Activated naive CD4-positive, alpha-beta T cell treated with anti-CD3 and anti-CD28 coated beads, Interleukin-2, amount 50 U/mL, for 24 hours (primary cell): ENCODE results near the gene FBXO8.

Experiments used
- H3K27ac Mint-ChIP-seq: one replicate; pipeline ENCODE4 v1.8.0; 2021; ENCODE audit warnings: mild to moderate bottlenecking, mixed read lengths
- H3K27me3 Mint-ChIP-seq: one replicate; pipeline ENCODE4 v1.8.0; 2021; ENCODE audit warnings: mixed read lengths
- H3K36me3 Mint-ChIP-seq: one replicate; pipeline ENCODE4 v1.8.0; 2021; ENCODE audit warnings: mixed read lengths
- H3K4me1 Mint-ChIP-seq: one replicate; pipeline ENCODE4 v1.8.0; 2021; ENCODE audit warnings: mixed read lengths
- H3K4me3 Mint-ChIP-seq: one replicate; pipeline ENCODE4 v1.8.0; 2021; ENCODE audit warnings: mild to moderate bottlenecking, mixed read lengths
- H3K9me3 Mint-ChIP-seq: one replicate; pipeline ENCODE4 v1.8.0; 2021; ENCODE audit warnings: mixed read lengths

The FBXO8 gene, protein sequence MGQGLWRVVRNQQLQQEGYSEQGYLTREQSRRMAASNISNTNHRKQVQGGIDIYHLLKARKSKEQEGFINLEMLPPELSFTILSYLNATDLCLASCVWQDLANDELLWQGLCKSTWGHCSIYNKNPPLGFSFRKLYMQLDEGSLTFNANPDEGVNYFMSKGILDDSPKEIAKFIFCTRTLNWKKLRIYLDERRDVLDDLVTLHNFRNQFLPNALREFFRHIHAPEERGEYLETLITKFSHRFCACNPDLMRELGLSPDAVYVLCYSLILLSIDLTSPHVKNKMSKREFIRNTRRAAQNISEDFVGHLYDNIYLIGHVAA

DNA sequence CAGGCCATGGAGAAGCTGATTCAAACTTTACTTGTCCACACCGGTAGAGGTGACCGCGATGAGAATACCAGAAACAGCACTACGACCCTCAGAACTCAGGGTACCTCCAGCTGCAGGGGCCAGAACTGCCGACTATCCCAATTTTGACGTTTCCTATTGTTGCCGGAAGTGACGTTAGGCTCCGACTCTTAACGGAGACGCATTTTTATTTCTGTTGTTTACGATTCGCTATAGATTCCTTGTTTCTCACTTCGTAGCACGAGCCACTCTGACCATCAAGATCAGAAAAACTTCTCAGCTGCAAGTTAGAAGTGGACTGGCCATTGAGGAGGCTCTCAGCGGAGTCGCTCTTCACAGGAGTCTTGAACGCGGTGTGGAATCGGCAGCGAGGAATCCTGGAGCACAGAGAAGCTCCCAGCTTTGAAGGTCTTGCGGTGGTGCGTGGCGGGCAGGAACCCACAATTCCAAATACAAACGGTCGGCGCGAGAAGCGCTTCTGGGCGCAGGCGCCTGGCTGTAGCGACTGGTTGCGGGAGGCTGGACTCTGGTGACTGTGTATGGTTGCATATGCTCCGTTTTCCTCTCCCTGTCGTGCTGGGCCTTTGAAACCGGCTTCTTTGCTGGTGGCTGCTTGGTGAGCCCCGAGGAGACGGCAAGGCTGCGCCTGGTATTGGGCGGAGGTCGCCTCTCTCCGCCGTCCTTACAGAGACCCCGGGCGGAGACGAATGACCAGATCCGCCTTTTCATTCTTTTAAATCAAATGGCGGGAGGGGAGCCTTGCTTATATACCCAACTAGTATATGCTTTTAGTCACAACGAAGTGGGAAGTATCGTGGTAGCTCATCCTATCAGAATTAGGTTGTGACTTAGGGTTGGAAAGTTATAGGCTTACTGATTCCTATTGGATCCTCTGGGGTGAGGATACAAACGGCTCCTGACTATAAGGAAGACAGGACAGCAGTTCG lies at the start of gene FBXO8, which contains the start of gene CEP44:
Gene FBXO8, minus strand, starts transcription at position 161 of the 965 bp plus-strand sequence. CDS start 20,575 bp downstream, outside the sequence.
Gene CEP44, plus strand, starts transcription at position 405 of the 965 bp plus-strand sequence. CDS start 15,211 bp downstream, outside the sequence.
- Mint-ChIP-seq H3K4me1 (peaks cover 66% of the 10 kb centered on the region), H3K4me3 (peak within 1 kb of the TSS; percentile 90), H3K27me3 (no peaks in the 10 kb centered on the region), H3K9me3 (peaks cover 4% of the 10 kb centered on the region), H3K36me3 (peaks cover 17% of the 10 kb centered on the region), H3K27ac (peak within 1 kb of the TSS; percentile 100)

DNA sequence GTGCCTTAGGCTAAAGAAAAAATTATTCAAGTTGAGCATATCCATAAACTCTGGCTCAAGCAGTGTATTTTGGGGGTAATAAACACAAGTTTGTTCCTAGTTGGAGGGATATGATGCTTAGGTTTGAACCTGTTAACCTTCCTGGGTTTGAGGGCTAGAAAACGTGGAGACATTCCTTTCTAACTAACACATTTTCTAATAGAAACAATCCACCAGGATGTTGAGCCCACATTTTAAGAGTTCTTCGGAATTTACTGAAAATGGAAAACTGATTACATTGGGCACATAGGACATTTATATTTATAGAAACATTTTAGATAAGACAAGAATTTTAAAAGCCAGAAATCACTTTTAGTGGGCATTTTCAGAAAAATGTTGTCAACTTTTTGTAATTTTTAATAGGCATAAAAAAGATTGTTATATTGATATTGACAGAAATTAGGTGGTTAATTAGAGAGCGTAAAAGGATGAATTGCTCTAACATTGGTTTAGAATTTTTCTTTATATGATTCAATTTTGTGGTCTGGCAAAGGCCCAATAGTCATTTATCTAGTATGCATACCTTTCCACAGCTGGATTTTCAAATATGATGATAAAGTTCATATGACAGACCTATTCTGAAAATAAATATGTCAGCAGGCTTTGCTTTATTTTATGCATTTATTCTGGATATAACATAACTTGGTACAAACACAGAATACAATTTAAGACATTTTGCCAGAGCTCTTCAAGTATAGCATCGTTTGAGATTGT lies 49.5 kb upstream of the FBXO8 start:
- Mint-ChIP-seq H3K36me3 (peaks cover 6% of the 10 kb centered on the region), H3K27me3 (no peaks in the 10 kb centered on the region), H3K27ac (no peak overlapping the region), H3K4me1 (no peaks in the 10 kb centered on the region), H3K4me3 (no peak overlapping the region), H3K9me3 (no peaks in the 10 kb centered on the region)

DNA sequence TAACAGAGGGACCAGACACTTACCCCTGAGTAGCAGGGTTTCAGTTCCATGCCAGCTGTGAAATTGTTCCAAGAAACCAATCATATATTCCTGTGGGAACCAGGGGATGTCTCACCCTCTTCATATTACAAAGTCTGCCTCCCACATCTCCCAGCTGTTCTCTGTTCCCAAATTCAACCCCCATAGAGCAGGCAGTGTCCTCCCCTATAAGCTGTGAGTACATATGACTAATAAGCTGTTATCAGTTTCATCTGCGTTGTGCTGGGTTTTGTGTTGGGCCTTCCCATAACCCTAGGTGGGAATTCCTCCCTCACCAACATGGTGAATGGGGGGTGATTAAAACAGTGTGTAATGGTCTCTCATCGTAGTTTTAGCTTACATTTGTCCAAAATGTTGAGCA lies 41.3 kb upstream of the FBXO8 start:
- H3K36me3 Mint-ChIP-seq = no peaks in the 10 kb centered on the region
- no peaks in the 10 kb centered on the region for H3K27me3 Mint-ChIP-seq
- no peak overlapping the region for H3K27ac Mint-ChIP-seq
- no peaks in the 10 kb centered on the region for H3K9me3 Mint-ChIP-seq
- no peak overlapping the region for H3K4me3 Mint-ChIP-seq
- no peaks in the 10 kb centered on the region for H3K4me1 Mint-ChIP-seq

DNA sequence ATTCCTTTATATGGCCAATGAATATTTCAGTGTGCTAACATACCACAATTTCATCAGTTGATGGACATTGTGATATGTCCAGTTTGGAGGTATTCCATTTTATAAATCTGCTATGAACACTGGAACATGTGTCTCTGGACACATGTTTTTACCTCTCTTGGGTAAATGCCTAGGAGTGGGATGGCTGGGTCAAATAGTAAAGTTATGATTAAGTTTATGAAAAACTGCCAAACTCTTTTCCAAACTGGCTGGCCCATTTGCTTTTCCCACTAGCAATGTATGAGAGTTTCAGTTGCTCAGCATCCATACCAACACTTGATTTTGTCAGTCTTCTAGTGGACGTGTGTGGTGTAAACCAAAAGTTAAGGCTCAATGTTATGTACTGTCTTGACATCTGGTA lies 40.8 kb upstream of the FBXO8 start:
- no peaks in the 10 kb centered on the region for H3K27me3 Mint-ChIP-seq
- H3K4me3 Mint-ChIP-seq = no peak overlapping the region
- no peak overlapping the region for H3K27ac Mint-ChIP-seq
- H3K36me3 Mint-ChIP-seq = no peaks in the 10 kb centered on the region
- H3K9me3 Mint-ChIP-seq = no peaks in the 10 kb centered on the region
- H3K4me1 Mint-ChIP-seq = no peaks in the 10 kb centered on the region

DNA sequence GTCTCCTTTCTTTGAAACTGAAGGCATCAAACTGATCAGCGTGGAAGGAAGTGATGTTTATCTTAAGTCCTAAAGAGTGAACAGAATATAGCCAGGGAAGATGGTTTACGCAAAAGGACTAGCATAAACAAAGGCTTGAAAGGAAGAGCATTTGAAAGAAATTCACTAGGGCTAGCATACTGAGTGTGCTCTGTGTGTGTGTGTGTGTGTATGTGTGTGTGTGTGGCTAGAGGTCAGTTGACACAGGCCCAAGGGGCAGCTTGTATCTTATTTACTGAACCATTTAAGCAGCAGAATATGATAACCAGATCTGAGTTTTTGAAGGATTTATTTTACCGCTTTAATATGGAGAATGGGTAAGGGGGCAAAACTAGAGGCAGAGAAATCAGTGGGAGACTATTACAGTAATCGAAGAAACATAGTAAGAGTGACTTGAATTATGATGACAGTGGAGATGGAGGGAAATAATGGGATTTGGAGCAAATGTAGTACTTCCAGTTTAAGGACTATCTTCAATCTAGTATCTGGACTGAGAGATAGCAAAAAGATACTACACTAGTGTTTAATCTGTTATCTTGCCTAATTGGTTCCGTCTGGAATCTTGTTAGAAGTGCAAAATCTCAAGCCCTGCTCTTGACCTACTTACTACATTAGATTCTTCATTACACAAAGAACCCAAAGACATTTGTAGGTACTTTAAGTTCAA lies 37.2 kb upstream of the FBXO8 start:
- H3K9me3 Mint-ChIP-seq = no peaks in the 10 kb centered on the region
- no peak overlapping the region for H3K27ac Mint-ChIP-seq
- H3K4me3 Mint-ChIP-seq = no peak overlapping the region
- no peaks in the 10 kb centered on the region for H3K4me1 Mint-ChIP-seq
- H3K36me3 Mint-ChIP-seq = no peaks in the 10 kb centered on the region
- no peaks in the 10 kb centered on the region for H3K27me3 Mint-ChIP-seq

DNA sequence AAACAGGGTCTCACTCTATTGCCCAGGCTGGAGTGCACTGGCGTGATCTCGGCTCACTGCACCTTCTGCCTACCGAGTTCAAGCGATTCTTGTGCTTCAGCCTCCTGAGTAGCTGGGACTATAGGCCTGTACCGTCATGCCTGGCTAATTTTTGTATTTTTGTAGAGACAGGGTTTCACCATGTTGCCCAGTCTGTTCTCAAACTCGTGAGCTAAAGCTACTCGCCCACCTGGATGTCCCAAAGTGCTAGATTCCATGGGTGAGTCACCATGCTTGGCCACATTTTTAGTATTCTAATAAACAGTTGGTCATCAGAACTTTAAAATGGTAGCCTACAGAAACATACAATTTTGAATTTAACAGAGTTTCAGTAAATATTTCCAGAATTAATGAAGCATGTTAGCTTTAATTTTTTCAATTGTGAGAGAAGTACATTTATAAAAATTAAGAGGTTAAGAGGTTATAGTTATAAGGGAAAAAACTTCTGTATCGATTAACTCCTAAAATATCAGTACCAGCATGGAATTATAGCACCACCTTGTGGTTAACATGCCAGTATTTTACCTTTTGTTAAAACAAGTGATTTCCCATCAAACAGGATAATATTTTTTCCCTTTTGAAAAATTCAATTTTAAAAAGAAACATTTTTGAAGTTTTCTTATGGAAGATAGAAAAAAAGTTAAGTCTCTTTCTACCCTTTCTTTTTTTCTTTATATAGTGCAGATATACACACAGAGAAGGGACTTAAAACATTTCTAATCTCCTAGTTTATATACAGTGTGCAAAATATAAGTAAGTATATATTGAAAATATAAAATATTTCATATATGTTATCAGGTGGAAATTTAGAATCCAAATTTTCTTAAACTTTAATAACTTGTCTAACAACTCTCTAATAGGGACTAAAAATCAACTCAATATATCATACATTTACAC lies 35.6 kb upstream of the FBXO8 start:
- H3K4me3 Mint-ChIP-seq = no peak overlapping the region
- H3K27ac Mint-ChIP-seq = no peak overlapping the region
- no peaks in the 10 kb centered on the region for H3K27me3 Mint-ChIP-seq
- H3K9me3 Mint-ChIP-seq = no peaks in the 10 kb centered on the region
- H3K36me3 Mint-ChIP-seq = no peaks in the 10 kb centered on the region
- no peaks in the 10 kb centered on the region for H3K4me1 Mint-ChIP-seq

DNA sequence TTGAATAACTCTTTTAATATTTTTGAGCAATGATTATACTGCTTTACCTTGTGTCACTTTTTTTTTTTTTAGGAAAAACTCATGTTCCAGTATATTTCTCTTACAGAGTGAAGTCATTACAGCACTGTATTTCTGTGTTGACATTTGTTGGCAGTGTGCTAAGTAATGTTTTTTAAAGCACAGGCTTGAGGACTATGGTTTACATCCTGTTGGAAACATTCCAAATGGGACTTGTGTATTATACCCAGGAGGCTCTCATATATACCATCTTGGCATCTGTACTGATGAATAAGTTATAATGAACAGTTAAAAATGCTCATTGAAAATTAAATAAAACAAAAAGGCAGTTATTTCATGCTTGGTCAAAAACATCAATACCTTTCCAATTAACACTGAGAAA lies 34.1 kb upstream of the FBXO8 start:
- Mint-ChIP-seq H3K36me3 (peaks cover 3% of the 10 kb centered on the region), H3K27me3 (no peaks in the 10 kb centered on the region), H3K4me1 (peaks cover 4% of the 10 kb centered on the region), H3K27ac (no peak overlapping the region), H3K9me3 (no peaks in the 10 kb centered on the region), H3K4me3 (no peak overlapping the region)

DNA sequence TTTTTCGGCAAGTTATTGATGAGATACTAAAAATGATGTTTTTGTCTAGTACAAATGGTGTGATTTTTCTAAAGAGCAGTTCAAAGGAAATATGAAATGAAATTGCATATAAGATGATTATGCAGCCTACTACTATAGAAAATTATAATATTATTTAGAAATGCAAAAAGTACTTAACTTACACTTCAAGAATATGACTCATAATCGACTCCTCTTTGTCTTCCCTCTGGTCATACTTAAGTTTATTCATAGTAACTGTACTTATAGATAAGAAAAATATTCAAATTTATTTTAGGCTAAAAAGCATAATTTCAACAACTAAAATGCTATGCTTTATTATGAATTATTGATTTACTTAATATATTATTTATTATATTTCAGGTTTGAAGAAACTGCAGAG lies 33.5 kb upstream of the FBXO8 start:
- Mint-ChIP-seq H3K4me1 (peaks cover 4% of the 10 kb centered on the region), H3K4me3 (no peak overlapping the region), H3K36me3 (peaks cover 5% of the 10 kb centered on the region), H3K27me3 (no peaks in the 10 kb centered on the region), H3K9me3 (no peaks in the 10 kb centered on the region), H3K27ac (no peak overlapping the region)

DNA sequence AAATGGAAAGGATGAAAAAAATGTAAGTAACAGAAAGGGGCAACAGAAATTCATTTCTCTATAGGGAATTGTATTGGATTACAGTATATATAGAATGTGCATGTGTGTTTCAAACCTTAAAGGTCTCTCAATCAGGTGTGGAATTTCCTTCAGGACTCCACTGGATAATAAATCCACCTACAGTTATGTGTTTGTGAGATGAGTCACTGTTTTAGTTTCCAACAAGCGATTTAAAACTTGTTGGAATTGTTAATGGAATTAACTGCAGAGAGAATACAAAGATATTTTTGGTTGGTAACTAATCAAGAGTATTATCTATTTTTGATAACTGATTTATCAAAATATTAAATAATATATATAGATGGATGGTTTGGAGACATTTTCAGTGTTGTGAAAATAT lies 33.1 kb upstream of the FBXO8 start:
- Mint-ChIP-seq H3K9me3 (no peaks in the 10 kb centered on the region), H3K36me3 (peaks cover 6% of the 10 kb centered on the region), H3K27me3 (no peaks in the 10 kb centered on the region), H3K27ac (no peak overlapping the region), H3K4me3 (no peak overlapping the region), H3K4me1 (peaks cover 4% of the 10 kb centered on the region)

DNA sequence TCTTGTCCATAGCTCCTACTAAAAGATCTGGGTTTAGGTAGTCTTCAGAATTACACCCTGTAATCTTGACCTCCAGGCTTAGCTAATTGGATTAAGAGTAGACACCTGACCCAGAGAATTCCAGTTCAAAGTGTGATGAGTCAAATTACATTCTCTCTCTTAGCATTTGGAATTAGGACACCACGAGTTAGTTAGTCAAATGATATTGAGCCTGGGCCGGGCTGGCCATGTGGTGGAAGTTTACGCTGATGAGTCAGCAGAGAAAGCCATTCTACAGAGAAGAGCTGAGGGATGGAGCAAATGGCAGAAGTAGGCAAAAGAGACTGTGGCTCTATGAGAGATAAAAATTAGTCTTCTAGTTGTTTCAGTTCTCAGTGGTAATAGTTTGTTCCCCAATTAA lies 31.3 kb upstream of the FBXO8 start:
- no peak overlapping the region for H3K4me3 Mint-ChIP-seq
- peaks cover 6% of the 10 kb centered on the region for H3K36me3 Mint-ChIP-seq
- H3K4me1 Mint-ChIP-seq = peaks cover 4% of the 10 kb centered on the region
- no peaks in the 10 kb centered on the region for H3K27me3 Mint-ChIP-seq
- no peak overlapping the region for H3K27ac Mint-ChIP-seq
- no peaks in the 10 kb centered on the region for H3K9me3 Mint-ChIP-seq

DNA sequence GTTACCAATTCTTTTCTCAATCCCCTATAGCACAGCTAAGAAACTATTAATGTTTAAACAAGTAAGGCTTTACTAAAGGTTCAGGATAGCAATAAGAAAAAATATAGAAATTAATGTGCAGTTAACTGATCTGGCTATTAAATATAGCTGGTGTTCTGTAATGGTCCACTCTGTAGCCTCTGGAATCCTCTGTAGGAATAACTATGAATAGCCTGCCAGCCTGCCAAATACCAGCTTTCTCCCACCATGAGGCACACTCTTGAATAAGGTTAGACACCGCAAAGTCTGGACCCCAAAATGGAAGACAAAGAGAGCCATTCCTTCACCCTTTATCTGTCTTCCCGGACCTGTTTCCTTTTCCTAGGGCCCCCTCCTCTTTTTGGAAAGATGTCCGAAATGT lies 30.8 kb upstream of the FBXO8 start:
- H3K4me3 Mint-ChIP-seq = no peak overlapping the region
- H3K36me3 Mint-ChIP-seq = peaks cover 6% of the 10 kb centered on the region
- no peaks in the 10 kb centered on the region for H3K27me3 Mint-ChIP-seq
- H3K9me3 Mint-ChIP-seq = no peaks in the 10 kb centered on the region
- H3K27ac Mint-ChIP-seq = no peak overlapping the region
- H3K4me1 Mint-ChIP-seq = peaks cover 4% of the 10 kb centered on the region

DNA sequence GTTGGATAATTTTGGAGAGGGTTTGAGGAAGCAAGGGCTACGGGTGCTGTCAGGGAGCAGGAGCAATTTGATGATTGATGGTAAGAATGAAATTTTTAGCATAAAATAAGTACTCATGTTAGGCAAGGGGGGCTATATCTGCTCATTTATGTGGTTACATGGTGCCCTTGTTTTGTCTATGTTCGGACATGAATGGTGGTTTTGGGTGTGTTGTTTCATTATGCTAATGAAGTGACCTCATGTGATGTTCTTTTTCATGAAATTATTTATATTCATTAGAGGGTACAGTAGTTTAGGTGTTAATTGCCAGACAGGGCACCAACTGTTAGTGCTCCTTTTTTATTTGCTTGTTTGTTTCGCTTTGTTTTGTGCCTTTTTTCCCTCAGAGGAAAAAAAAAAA lies 29.5 kb upstream of the FBXO8 start:
- Mint-ChIP-seq H3K9me3 (no peaks in the 10 kb centered on the region), H3K4me1 (peaks cover 4% of the 10 kb centered on the region), H3K36me3 (peaks cover 6% of the 10 kb centered on the region), H3K4me3 (no peak overlapping the region), H3K27ac (no peak overlapping the region), H3K27me3 (no peaks in the 10 kb centered on the region)

DNA sequence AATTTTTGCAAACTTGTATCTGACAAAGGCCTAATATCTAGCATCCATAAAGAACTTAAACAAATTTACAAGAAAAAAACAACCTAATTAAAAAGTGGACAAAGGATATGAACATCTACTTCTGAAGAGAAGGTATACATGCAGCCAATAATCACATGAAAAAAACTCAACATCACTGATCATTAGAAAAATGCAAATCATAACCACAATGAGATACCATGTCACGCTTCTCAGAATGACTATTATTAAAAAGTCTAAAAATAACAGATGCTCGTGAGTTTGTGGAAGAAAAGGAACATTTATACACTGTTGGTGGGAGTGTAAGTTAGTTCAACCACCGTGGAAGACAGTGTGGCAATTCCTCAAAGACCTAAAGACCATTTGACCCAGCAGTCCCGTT lies 24.2 kb upstream of the FBXO8 start:
- Mint-ChIP-seq H3K27me3 (no peaks in the 10 kb centered on the region), H3K4me1 (peaks cover 2% of the 10 kb centered on the region), H3K36me3 (peaks cover 19% of the 10 kb centered on the region)

DNA sequence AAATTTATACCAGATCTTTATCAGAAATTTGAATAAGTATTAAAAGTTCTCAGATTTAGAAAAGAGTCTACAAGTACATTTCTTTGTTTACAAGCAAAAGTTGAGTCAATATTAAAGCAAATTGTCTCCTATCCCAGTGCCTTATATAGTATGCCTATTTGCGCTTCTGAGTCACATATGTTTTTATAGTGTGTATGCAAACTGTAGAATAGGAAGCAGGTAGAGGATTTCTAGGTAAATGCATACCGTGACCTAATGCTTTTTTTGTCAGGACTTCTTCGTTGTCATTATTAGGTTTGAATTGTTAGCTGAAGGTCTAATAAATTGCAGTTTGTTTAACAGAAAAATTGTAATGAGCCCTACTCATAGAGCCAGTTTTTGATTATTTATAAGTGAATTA lies 22.5 kb upstream of the FBXO8 start:
- Mint-ChIP-seq H3K27me3 (no peaks in the 10 kb centered on the region), H3K36me3 (peaks cover 17% of the 10 kb centered on the region), H3K27ac (no peak overlapping the region), H3K4me1 (peaks cover 6% of the 10 kb centered on the region), H3K4me3 (no peak overlapping the region), H3K9me3 (no peaks in the 10 kb centered on the region)

More for the DNA sequence above, 24.2 kb upstream of the FBXO8 start:
- Mint-ChIP-seq H3K4me3 (no peak overlapping the region), H3K27ac (no peak overlapping the region), H3K9me3 (no peaks in the 10 kb centered on the region)
